ENCODE results near the gene CPLX3. TPM values are rescaled to one million over a fixed set of nuclear protein-coding genes. Genes with fewer than 3 reads are reported as not detected.

CPLX3 gene
- total RNA-seq, 1 donor from 2014 or later: not detected

GRCh38 chr15:74793135-74794028, 33.0 kb upstream of the CPLX3 start:
- Mint-ChIP-seq H3K4me3 (ENCODE audit: unreplicated experiment) (no peak overlapping the region), H3K27ac (ENCODE audit: unreplicated experiment) (peak overlapping the region; percentile 57), H3K4me1 (ENCODE audit: unreplicated experiment) (peaks cover 46% of the 10 kb centered on the region), H3K9me3 (ENCODE audit: unreplicated experiment) (no peaks in the 10 kb centered on the region), H3K27me3 (ENCODE audit: unreplicated experiment) (no peaks in the 10 kb centered on the region), H3K36me3 (ENCODE audit: unreplicated experiment) (peaks cover 3% of the 10 kb centered on the region)
- TF ChIP-seq CTCF (IDR thresholded peaks at IDR 0.05): peak; percentile 27
- DNase-seq (ENCODE audit: extremely low spot score, unreplicated experiment): no peak

GRCh38 chr15:74794248-74794969, 32.0 kb upstream of the CPLX3 start:
- Mint-ChIP-seq H3K9me3 (ENCODE audit: unreplicated experiment) (no peaks in the 10 kb centered on the region), H3K36me3 (ENCODE audit: unreplicated experiment) (peaks cover 3% of the 10 kb centered on the region), H3K4me1 (ENCODE audit: unreplicated experiment) (peaks cover 39% of the 10 kb centered on the region), H3K27me3 (ENCODE audit: unreplicated experiment) (no peaks in the 10 kb centered on the region), H3K4me3 (ENCODE audit: unreplicated experiment) (no peak overlapping the region), H3K27ac (ENCODE audit: unreplicated experiment) (no peak overlapping the region)
- TF ChIP-seq CTCF (IDR thresholded peaks at IDR 0.05): no peak
- DNase-seq (ENCODE audit: extremely low spot score, unreplicated experiment): no peak

GRCh38 chr15:74794970-74795349, 31.5 kb upstream of the CPLX3 start:
- Mint-ChIP-seq H3K4me3 (ENCODE audit: unreplicated experiment) (no peak overlapping the region), H3K9me3 (ENCODE audit: unreplicated experiment) (no peaks in the 10 kb centered on the region), H3K27ac (ENCODE audit: unreplicated experiment) (peak overlapping the region; percentile 18), H3K27me3 (ENCODE audit: unreplicated experiment) (no peaks in the 10 kb centered on the region), H3K4me1 (ENCODE audit: unreplicated experiment) (peaks cover 33% of the 10 kb centered on the region), H3K36me3 (ENCODE audit: unreplicated experiment) (peaks cover 3% of the 10 kb centered on the region)
- no peak for TF ChIP-seq CTCF (IDR thresholded peaks at IDR 0.05)
- DNase-seq (ENCODE audit: extremely low spot score, unreplicated experiment): no peak

- Mint-ChIP-seq H3K4me3 (ENCODE audit: unreplicated experiment) (no peak overlapping the region), H3K36me3 (ENCODE audit: unreplicated experiment) (peaks cover 3% of the 10 kb centered on the region), H3K27me3 (ENCODE audit: unreplicated experiment) (no peaks in the 10 kb centered on the region), H3K27ac (ENCODE audit: unreplicated experiment) (peak overlapping the region; percentile 17), H3K9me3 (ENCODE audit: unreplicated experiment) (no peaks in the 10 kb centered on the region), H3K4me1 (ENCODE audit: unreplicated experiment) (peaks cover 22% of the 10 kb centered on the region)
- no peak for TF ChIP-seq CTCF (IDR thresholded peaks at IDR 0.05)
- DNase-seq (ENCODE audit: extremely low spot score, unreplicated experiment): no peak
Observed at GRCh38 chr15:74795966-74796625, 30.3 kb upstream of the CPLX3 start.
